IMR-90 (cell line): ENCODE measurements around the gene FAM124B. TPM values are rescaled to one million over a fixed set of nuclear protein-coding genes. Genes with fewer than 3 reads are reported as not detected.

Experiments
- ATAC-seq: fragments of 200-7000 bp; cut with Tn5 transposase; 2 replicates; pipeline ENCODE4 v1.9.1; 2020; ENCODE audit warnings: low read depth, mild to moderate bottlenecking, moderate library complexity
- BruUV-seq: library from RNA; stranded (reverse); fragments of 400-500 nt; replicated peaks from 2 replicates; lab custom pipeline; 2021; lab: Mats Ljungman, UMichigan
- CTCF ChIA-PET: fragments of 300-600 bp; formaldehyde crosslinking; extraction: SDS; loops from one replicate; lab custom pipeline; 2021; ENCODE audit warnings: antibody characterized with exemption; lab: Yijun Ruan, JAX
- POLR2A ChIA-PET: fragments of 300-600 bp; sonication (Branson Sonifier 250); formaldehyde crosslinking; loops from one replicate; lab custom pipeline; 2022; ENCODE audit warnings: antibody characterized with exemption; ENCODE audit not compliant: unreplicated experiment; lab: Charles Lee
- DNase-seq: peaks from one replicate; pipeline ENCODE4 v3.0.0; 2013
- H2AFZ ChIP-seq: replicated peaks from 2 replicates; pipeline ENCODE3; 2013; ENCODE audit warnings: low read length, mild to moderate bottlenecking; ENCODE audit not compliant: poor library complexity
- H2AK5ac ChIP-seq: 2 replicates; pipeline ENCODE4 v1.6.1; 2013; ENCODE audit warnings: low read depth, low read length, inconsistent platforms
- H2AK9ac ChIP-seq: replicated peaks from 2 replicates; pipeline ENCODE3; 2013; ENCODE audit warnings: mild to moderate bottlenecking, low read depth, low read length, moderate library complexity; ENCODE audit not compliant: poor library complexity
- H2BK120ac ChIP-seq: 2 replicates; pipeline ENCODE4 v1.6.1; 2013; ENCODE audit warnings: low read depth, low read length, inconsistent platforms
- H2BK15ac ChIP-seq: 3 replicates; pipeline ENCODE4 v1.6.1; 2013; ENCODE audit warnings: low read depth, low read length, inconsistent platforms
- H2BK20ac ChIP-seq: 2 replicates; pipeline ENCODE4 v1.6.1; 2013; ENCODE audit warnings: low read depth, mild to moderate bottlenecking, inconsistent platforms, low read length, moderate library complexity
- H2BK5ac ChIP-seq: 2 replicates; pipeline ENCODE4 v1.6.1; 2013; ENCODE audit warnings: mild to moderate bottlenecking, low read depth, low read length, inconsistent platforms; ENCODE audit not compliant: poor library complexity, severe bottlenecking
- H3K14ac ChIP-seq: replicated peaks from 2 replicates; pipeline ENCODE4 v1.6.1; 2013; ENCODE audit warnings: low read depth, low read length, inconsistent platforms
- H3K18ac ChIP-seq: 2 replicates; pipeline ENCODE4 v1.6.1; 2013; ENCODE audit warnings: low read depth, low read length, control low read depth
- H3K23ac ChIP-seq: 2 replicates; pipeline ENCODE4 v1.6.1; 2013; ENCODE audit warnings: low read depth, low read length, inconsistent platforms
- H3K27ac ChIP-seq: 2 replicates; pipeline ENCODE4 v1.5.1; 2013; ENCODE audit warnings: mild to moderate bottlenecking, control low read depth, low read length; ENCODE audit not compliant: insufficient read depth
- H3K27me3 ChIP-seq: 2 replicates; pipeline ENCODE4 v1.6.1; 2013; ENCODE audit warnings: low read length; ENCODE audit not compliant: control insufficient read depth, insufficient read depth
- H3K36me3 ChIP-seq: 2 replicates; pipeline ENCODE4 v1.6.1; 2013; ENCODE audit warnings: low read length, mixed read lengths; ENCODE audit not compliant: control insufficient read depth, insufficient read depth
- H3K4ac ChIP-seq: 2 replicates; pipeline ENCODE4 v1.6.1; 2013; ENCODE audit warnings: low read depth, low read length, inconsistent platforms
- H3K4me1 ChIP-seq: 2 replicates; pipeline ENCODE4 v1.6.1; 2013; ENCODE audit warnings: low read length, mixed read lengths; ENCODE audit not compliant: control insufficient read depth, insufficient read depth
- H3K4me2 ChIP-seq: 2 replicates; pipeline ENCODE4 v1.6.1; 2013; ENCODE audit warnings: low read depth, mild to moderate bottlenecking, control low read depth, low read length, moderate library complexity
- H3K4me3 ChIP-seq: 2 replicates; pipeline ENCODE4 v1.5.1; 2013; ENCODE audit warnings: low read depth, mild to moderate bottlenecking, control low read depth, low read length, moderate library complexity; ENCODE audit not compliant: insufficient read depth
- H3K56ac ChIP-seq: 2 replicates; pipeline ENCODE4 v1.6.1; 2013; ENCODE audit warnings: low read length, inconsistent platforms; ENCODE audit not compliant: insufficient read depth; ENCODE audit errors: extremely low read depth
- H3K79me1 ChIP-seq, 2 experiments: 2 replicates each; pipeline ENCODE4 v1.6.1; 2013; ENCODE audit warnings: low read length in 2 of 2, inconsistent platforms in 1 of 2, low read depth in 1 of 2
- H3K9ac ChIP-seq: 2 replicates; pipeline ENCODE4 v1.6.1; 2013; ENCODE audit warnings: low read depth, low read length, control low read depth
- H3K9me1 ChIP-seq: 2 replicates; pipeline ENCODE4 v1.6.1; 2013; ENCODE audit warnings: low read length, inconsistent platforms; ENCODE audit not compliant: insufficient read depth
- H3K9me3 ChIP-seq: 2 replicates; pipeline ENCODE4 v1.6.1; 2013; ENCODE audit warnings: low read length; ENCODE audit not compliant: control insufficient read depth, insufficient read depth
- H4K20me1 ChIP-seq: 2 replicates; pipeline ENCODE4 v1.6.1; 2013; ENCODE audit warnings: low read length, inconsistent platforms; ENCODE audit not compliant: insufficient read depth
- H4K5ac ChIP-seq: 2 replicates; pipeline ENCODE4 v1.6.1; 2013; ENCODE audit warnings: mild to moderate bottlenecking, low read depth, low read length, control low read depth
- H4K8ac ChIP-seq, 2 experiments: 2 replicates each; pipeline ENCODE4 v1.6.1; 2013; ENCODE audit warnings: low read depth in 2 of 2, low read length in 2 of 2, control low read depth in 1 of 2, inconsistent platforms in 1 of 2
- H4K91ac ChIP-seq: 2 replicates; pipeline ENCODE4 v1.6.1; 2013; ENCODE audit warnings: low read depth, low read length, inconsistent platforms; ENCODE audit not compliant: insufficient read depth
- BHLHE40 ChIP-seq: fragments of 150-350 bp; IDR thresholded peaks from 2 replicates; pipeline ENCODE4 v1.6.1; 2016; ENCODE audit warnings: mild to moderate bottlenecking, low read depth, low read length
- CEBPB ChIP-seq: IDR thresholded peaks from 2 replicates; pipeline ENCODE4 v1.6.1; 2012; ENCODE audit warnings: low read depth, low read length, improper control_type of control experiment
- CHD1 ChIP-seq: IDR thresholded peaks from 2 replicates; pipeline ENCODE4 v1.6.1; 2012; ENCODE audit warnings: low read depth, low read length, improper control_type of control experiment
- FOS ChIP-seq: fragments of 150-350 bp; IDR thresholded peaks from 2 replicates; pipeline ENCODE4 v1.6.1; 2016; ENCODE audit warnings: low read depth, low read length
- MAFK ChIP-seq: IDR thresholded peaks from 2 replicates; pipeline ENCODE4 v1.6.1; 2012; ENCODE audit warnings: low read depth, low read length, improper control_type of control experiment
- MAZ ChIP-seq: IDR thresholded peaks from 2 replicates; pipeline ENCODE4 v1.6.1; 2012; ENCODE audit warnings: low read depth, mild to moderate bottlenecking, low read length, improper control_type of control experiment, moderate library complexity, borderline replicate concordance
- MXI1 ChIP-seq: IDR thresholded peaks from 2 replicates; pipeline ENCODE4 v1.6.1; 2012; ENCODE audit warnings: low read depth, mild to moderate bottlenecking, low read length, moderate library complexity, borderline replicate concordance
- NFE2L2 ChIP-seq: fragments of 150-350 bp; IDR thresholded peaks from 2 replicates; pipeline ENCODE4 v1.6.1; 2016; ENCODE audit warnings: low read depth, mild to moderate bottlenecking, low read length
- POLR2A ChIP-seq: IDR thresholded peaks from 2 replicates; pipeline ENCODE4 v1.6.1; 2012; ENCODE audit warnings: mild to moderate bottlenecking, low read depth, low read length
- RAD21 ChIP-seq: IDR thresholded peaks from 2 replicates; pipeline ENCODE4 v1.6.1; 2012; ENCODE audit warnings: low read length, improper control_type of control experiment
- RCOR1 ChIP-seq: IDR thresholded peaks from 2 replicates; pipeline ENCODE4 v1.6.1; 2012; ENCODE audit warnings: mild to moderate bottlenecking, low read length, improper control_type of control experiment; ENCODE audit not compliant: insufficient replicate concordance
- RFX5 ChIP-seq: IDR thresholded peaks from 2 replicates; pipeline ENCODE4 v1.8.0; 2012; ENCODE audit warnings: low read depth, mild to moderate bottlenecking, low read length, moderate library complexity
- SMC3 ChIP-seq: fragments of 150-350 bp; IDR thresholded peaks from 2 replicates; pipeline ENCODE4 v1.6.1; 2016; ENCODE audit warnings: low read depth, mild to moderate bottlenecking, antibody characterized with exemption, low read length, moderate library complexity
- WGBS, 2 experiments: methylation state at CpG; one replicate each; pipeline versions ENCODE4 v1.1.5 to v1.1.7; 2013; ENCODE audit warnings: missing lambda C conversion rate in 2 of 2; ENCODE audit not compliant: insufficient read length in 1 of 2; ENCODE audit errors: extremely low coverage in 2 of 2; 5-methylcytosine and 5-hydroxymethylcytosine counted together
- dilution Hi-C: fragments of 300-500 bp; cut with HindIII; formaldehyde crosslinking; loops from one replicate; pipeline ENCODE4 v1.14.3; 2018; ENCODE audit warnings: low sequenced_read_pairs; ENCODE audit not compliant: unreplicated experiment
- in situ Hi-C: fragments of 300-500 bp; cut with MboI; formaldehyde crosslinking; loops from 3 replicates; pipeline ENCODE4 v1.14.3; 2019; ENCODE audit warnings: low sequenced_read_pairs, inconsistent platforms, mixed read lengths
- intact Hi-C: fragments of 100-400 bp; cut with micrococcal nuclease; formaldehyde crosslinking; loops from 2 replicates; pipeline ENCODE4 v1.10.0; 2022
- polyA plus RNA-seq, 3 experiments: library from polyadenylated mRNA; depleted of rRNA; stranded (reverse); fragments of >200 nt; gene quantifications; 2 replicates each; pipeline ENCODE4 v1.2.3, GENCODE V29; 2012; ENCODE audit warnings: low replicate concordance in 1 of 3
- total RNA-seq: library from RNA; depleted of rRNA; stranded (reverse); fragments of >200 nt; gene quantifications from 2 replicates; pipeline ENCODE4 v1.2.3, GENCODE V29; 2012
- TF ChIP-seq, protein P1 (sequence below): fragments of 150-350 bp; IDR thresholded peaks from 2 replicates; pipeline ENCODE4 v1.6.1; 2016; ENCODE audit warnings: low read depth, mild to moderate bottlenecking, low read length, moderate library complexity, borderline replicate concordance
- TF ChIP-seq, protein P2 (sequence below): conservative IDR thresholded peaks from 2 replicates; pipeline ENCODE4 v1.5.1; 2012; ENCODE audit warnings: mild to moderate bottlenecking, low read depth, low read length, improper control_type of control experiment
- TF ChIP-seq, protein P3 (sequence below): fragments of 150-350 bp; IDR thresholded peaks from 2 replicates; pipeline ENCODE4 v1.6.1; 2017; ENCODE audit warnings: mild to moderate bottlenecking, antibody characterized with exemption, low read length, low read depth

FAM124B gene
- total and polyA plus RNA-seq, 2 of the 4 experiments (the other 2 are of a cell fraction), result not detected

DNA sequence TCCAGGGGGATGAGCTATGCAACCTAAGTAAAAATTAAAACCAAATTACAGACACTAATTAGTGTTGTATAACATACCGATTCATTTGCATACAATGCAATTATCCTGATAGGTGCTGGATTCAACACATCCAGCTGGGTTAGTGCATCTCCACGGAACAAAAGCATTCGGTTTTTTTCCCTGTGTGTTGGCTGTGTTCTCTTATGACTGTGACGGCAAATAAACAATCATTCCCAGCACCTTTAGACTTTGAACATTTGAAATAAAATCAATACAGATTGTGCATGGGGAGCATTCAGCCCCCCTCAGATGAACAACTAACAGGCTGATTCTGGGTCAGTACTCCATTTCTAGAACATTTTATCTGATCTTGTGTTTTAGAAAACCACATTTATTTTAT, 22.7 kb downstream of the FAM124B start:
- no peak overlapping the region for H3K9ac ChIP-seq
- H3K79me1 ChIP-seq, result no peaks in the 10 kb centered on the region
- ChIA-PET CTCF (no interaction called here), POLR2A (no interaction called here)
- no peak overlapping the region for H3K4me2 ChIP-seq
- H3K14ac ChIP-seq, result no peak overlapping the region
- H2BK20ac ChIP-seq, result no peak overlapping the region
- WGBS, 2 experiments, result no CpG with 5 or more reads among the region's 4 CpGs
- no peak overlapping the region for H2AK5ac ChIP-seq
- DNase-seq, result no peak
- in situ Hi-C loops, result no loop called here
- no peak overlapping the region for H2AK9ac ChIP-seq
- H3K4me3 ChIP-seq, result no peak overlapping the region
- H3K23ac ChIP-seq, result no peak overlapping the region
- no peaks in the 10 kb centered on the region for H4K20me1 ChIP-seq
- TF ChIP-seq MXI1 (no peak), RFX5 (no peak), MAFK (no peak), RCOR1 (no peak), CEBPB (no peak), RAD21 (no peak), MAZ (no peak), SMC3 (no peak), POLR2A (no peak), BHLHE40 (no peak), FOS (no peak), CHD1 (no peak), NFE2L2 (no peak)
- TF ChIP-seq, protein P1, sequence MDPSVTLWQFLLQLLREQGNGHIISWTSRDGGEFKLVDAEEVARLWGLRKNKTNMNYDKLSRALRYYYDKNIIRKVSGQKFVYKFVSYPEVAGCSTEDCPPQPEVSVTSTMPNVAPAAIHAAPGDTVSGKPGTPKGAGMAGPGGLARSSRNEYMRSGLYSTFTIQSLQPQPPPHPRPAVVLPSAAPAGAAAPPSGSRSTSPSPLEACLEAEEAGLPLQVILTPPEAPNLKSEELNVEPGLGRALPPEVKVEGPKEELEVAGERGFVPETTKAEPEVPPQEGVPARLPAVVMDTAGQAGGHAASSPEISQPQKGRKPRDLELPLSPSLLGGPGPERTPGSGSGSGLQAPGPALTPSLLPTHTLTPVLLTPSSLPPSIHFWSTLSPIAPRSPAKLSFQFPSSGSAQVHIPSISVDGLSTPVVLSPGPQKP, result no peak
- TF ChIP-seq, protein P2, sequence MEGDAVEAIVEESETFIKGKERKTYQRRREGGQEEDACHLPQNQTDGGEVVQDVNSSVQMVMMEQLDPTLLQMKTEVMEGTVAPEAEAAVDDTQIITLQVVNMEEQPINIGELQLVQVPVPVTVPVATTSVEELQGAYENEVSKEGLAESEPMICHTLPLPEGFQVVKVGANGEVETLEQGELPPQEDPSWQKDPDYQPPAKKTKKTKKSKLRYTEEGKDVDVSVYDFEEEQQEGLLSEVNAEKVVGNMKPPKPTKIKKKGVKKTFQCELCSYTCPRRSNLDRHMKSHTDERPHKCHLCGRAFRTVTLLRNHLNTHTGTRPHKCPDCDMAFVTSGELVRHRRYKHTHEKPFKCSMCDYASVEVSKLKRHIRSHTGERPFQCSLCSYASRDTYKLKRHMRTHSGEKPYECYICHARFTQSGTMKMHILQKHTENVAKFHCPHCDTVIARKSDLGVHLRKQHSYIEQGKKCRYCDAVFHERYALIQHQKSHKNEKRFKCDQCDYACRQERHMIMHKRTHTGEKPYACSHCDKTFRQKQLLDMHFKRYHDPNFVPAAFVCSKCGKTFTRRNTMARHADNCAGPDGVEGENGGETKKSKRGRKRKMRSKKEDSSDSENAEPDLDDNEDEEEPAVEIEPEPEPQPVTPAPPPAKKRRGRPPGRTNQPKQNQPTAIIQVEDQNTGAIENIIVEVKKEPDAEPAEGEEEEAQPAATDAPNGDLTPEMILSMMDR, result no peak
- TF ChIP-seq, protein P3, sequence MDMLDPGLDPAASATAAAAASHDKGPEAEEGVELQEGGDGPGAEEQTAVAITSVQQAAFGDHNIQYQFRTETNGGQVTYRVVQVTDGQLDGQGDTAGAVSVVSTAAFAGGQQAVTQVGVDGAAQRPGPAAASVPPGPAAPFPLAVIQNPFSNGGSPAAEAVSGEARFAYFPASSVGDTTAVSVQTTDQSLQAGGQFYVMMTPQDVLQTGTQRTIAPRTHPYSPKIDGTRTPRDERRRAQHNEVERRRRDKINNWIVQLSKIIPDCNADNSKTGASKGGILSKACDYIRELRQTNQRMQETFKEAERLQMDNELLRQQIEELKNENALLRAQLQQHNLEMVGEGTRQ, result no peak
- no peak overlapping the region for H2AFZ ChIP-seq
- no peak overlapping the region for H3K18ac ChIP-seq
- H4K91ac ChIP-seq, result no peak overlapping the region
- H3K9me3 ChIP-seq, result no peaks in the 10 kb centered on the region
- H4K8ac ChIP-seq, result no peak overlapping the region
- BruUV-seq, result no TSS peak
- H3K9me1 ChIP-seq, result no peaks in the 10 kb centered on the region
- H3K56ac ChIP-seq, result no peak overlapping the region
- no peak overlapping the region for H2BK120ac ChIP-seq
- H3K4ac ChIP-seq, result no peak overlapping the region
- peaks cover 5% of the 10 kb centered on the region for H3K27me3 ChIP-seq
- no peak overlapping the region for H3K27ac ChIP-seq
- H3K36me3 ChIP-seq, result no peaks in the 10 kb centered on the region
- H2BK15ac ChIP-seq, result no peak overlapping the region
- H2BK5ac ChIP-seq, result no peak overlapping the region
- no peaks in the 10 kb centered on the region for H3K4me1 ChIP-seq
- no peak overlapping the region for H4K5ac ChIP-seq
- dilution Hi-C loops, result no loop called here
- intact Hi-C loops, result no loop called here
- ATAC-seq, result no peak
